HepG2 (cell line): ENCODE measurements around the gene AREL1. TPM values are rescaled to one million over a fixed set of nuclear protein-coding genes. Genes with fewer than 3 reads are reported as not detected.

ENCODE experiments used
- BCL6 ChIP-seq: IDR thresholded peaks from 2 replicates; pipeline ENCODE4 v1.6.1; 2016; ENCODE audit warnings: missing genetic modification reagents, missing compliant biosample characterization
- CEBPZ ChIP-seq: IDR thresholded peaks from 2 replicates; pipeline ENCODE4 v1.6.1; 2012; ENCODE audit warnings: low read length, improper control_type of control experiment
- FOSL2 ChIP-seq: sonication (generic); formaldehyde crosslinking; IDR thresholded peaks from 2 replicates; pipeline ENCODE4 v1.4.0; 2020; ENCODE audit warnings: missing genetic modification reagents
- FOXA3 ChIP-seq: IDR thresholded peaks from 2 replicates; pipeline ENCODE4 v1.6.1; 2016; ENCODE audit warnings: missing genetic modification reagents, missing compliant biosample characterization
- HIVEP1 ChIP-seq: sonication (generic); formaldehyde crosslinking; IDR thresholded peaks from 2 replicates; pipeline ENCODE4 v1.4.0; 2020; ENCODE audit warnings: mild to moderate bottlenecking, missing genetic modification reagents
- KAT2B ChIP-seq: fragments of 150-350 bp; IDR thresholded peaks from 2 replicates; pipeline ENCODE4 v1.6.1; 2014; ENCODE audit warnings: low read depth, low read length, borderline replicate concordance
- KMT2A ChIP-seq: sonication (generic); formaldehyde crosslinking; IDR thresholded peaks from 2 replicates; pipeline ENCODE4 v1.4.0; 2020; ENCODE audit warnings: missing genetic modification reagents
- KMT2B ChIP-seq: IDR thresholded peaks from 2 replicates; pipeline ENCODE4 v1.6.1; 2016; ENCODE audit warnings: missing genetic modification reagents, missing compliant biosample characterization
- NR2F6 ChIP-seq, 2 experiments: IDR thresholded peaks; 2 replicates each; pipeline ENCODE4 v1.6.1; 2016; ENCODE audit warnings: antibody characterized with exemption in 1 of 2, mild to moderate bottlenecking in 1 of 2
- POGZ ChIP-seq: sonication (generic); formaldehyde crosslinking; IDR thresholded peaks from 2 replicates; pipeline ENCODE4 v1.4.0; 2020; ENCODE audit warnings: mild to moderate bottlenecking, missing genetic modification reagents
- REST ChIP-seq, 2 experiments: IDR thresholded peaks; 2 replicates each; pipeline ENCODE4 v1.6.1; 2011 to 2012; ENCODE audit warnings: low read length in 2 of 2, borderline replicate concordance in 1 of 2, low read depth in 1 of 2, mild to moderate bottlenecking in 1 of 2, moderate library complexity in 1 of 2
- TFE3 ChIP-seq: IDR thresholded peaks from 2 replicates; pipeline ENCODE4 v1.6.1; 2016
- TGIF2 ChIP-seq: IDR thresholded peaks from 2 replicates; pipeline ENCODE4 v1.6.1; 2016; ENCODE audit warnings: control low read depth, missing compliant biosample characterization
- THAP11 ChIP-seq: IDR thresholded peaks from 2 replicates; pipeline ENCODE4 v1.6.1; 2016; ENCODE audit warnings: missing biosample characterization, missing genetic modification reagents
- TOPORS ChIP-seq: sonication (generic); formaldehyde crosslinking; IDR thresholded peaks from 2 replicates; pipeline ENCODE4 v1.8.0; 2023; ENCODE audit warnings: mild to moderate bottlenecking, missing genetic modification reagents
- ZBTB21 ChIP-seq: sonication (generic); formaldehyde crosslinking; IDR thresholded peaks from 2 replicates; pipeline ENCODE4 v1.4.0; 2020; ENCODE audit warnings: missing genetic modification reagents
- ZFX ChIP-seq: sonication (generic); formaldehyde crosslinking; IDR thresholded peaks from 2 replicates; pipeline ENCODE4 v1.4.0; 2020; ENCODE audit warnings: mild to moderate bottlenecking, low read depth, missing genetic modification reagents, moderate library complexity
- ZFY ChIP-seq: sonication (generic); formaldehyde crosslinking; IDR thresholded peaks from 2 replicates; pipeline ENCODE4 v1.4.0; 2020; ENCODE audit warnings: missing genetic modification reagents
- ZNF17 ChIP-seq: sonication (generic); formaldehyde crosslinking; IDR thresholded peaks from 2 replicates; pipeline ENCODE4 v1.5.0; 2020; ENCODE audit warnings: mild to moderate bottlenecking, missing genetic modification reagents
- ZNF20 ChIP-seq: sonication (generic); formaldehyde crosslinking; IDR thresholded peaks from 2 replicates; pipeline ENCODE4 v1.4.0; 2020; ENCODE audit warnings: mild to moderate bottlenecking, moderate library complexity, missing genetic modification reagents
- ZNF3 ChIP-seq: IDR thresholded peaks from 2 replicates; pipeline ENCODE4 v1.7.0; 2017; ENCODE audit warnings: inconsistent platforms
- ZNF441 ChIP-seq: sonication (generic); formaldehyde crosslinking; IDR thresholded peaks from 2 replicates; pipeline ENCODE4 v1.7.0; 2021; ENCODE audit warnings: missing genetic modification reagents, borderline replicate concordance
- polyA plus RNA-seq, 8 experiments: library from polyadenylated mRNA; depleted of rRNA in 3 of 8; stranded (reverse) in 7 of 8; unstranded in 1 of 8; fragments of >200 nt; fragmentation: Illumina TruSeq in 4 of 8; extraction: Trizol in 4 of 8; gene quantifications; 2 replicates each; pipeline versions ENCODE4 v1.2.1 to v1.2.3, GENCODE V29; 2011 to 2016; ENCODE audit warnings: low read depth in 4 of 8, missing spikeins in 1 of 8, mixed read lengths in 1 of 8; ENCODE audit not compliant: insufficient read depth in 1 of 8
- total RNA-seq, 5 experiments: library from RNA; depleted of rRNA; stranded (reverse); fragments of >200 nt; fragmentation: Illumina TruSeq; extraction: Trizol; gene quantifications; 2 replicates each; pipeline ENCODE4 v1.2.3, GENCODE V29; 2016; ENCODE audit warnings: low read depth in 1 of 5

The AREL1 gene
- total and polyA plus RNA-seq, 2 of the 13 experiments (the other 11 are each of a cell fraction or from before 2014, with no cell fraction given) = 21.3 to 25.4 TPM

GRCh38 chr14:74712499-74713394 is at the start of gene AREL1, which contains the start of gene FCF1 (continued):
- TF ChIP-seq KAT2B (no peak), TFE3 (CRISPR knock-in tag) (0 out of 2 replicates have a peak, but pooled peaks have one; percentile 33), HIVEP1 (CRISPR knock-in tag) (peak; percentile 70; the same call in 1 of the 2 replicates), ZFY (CRISPR knock-in tag) (peak; percentile 79), TOPORS (CRISPR knock-in tag) (0 out of 2 replicates have a peak, but pooled peaks have one; percentile 49), FOXA3 (CRISPR knock-in tag) (peak; percentile 51), CEBPZ (no peak), BCL6 (CRISPR knock-in tag) (peak; percentile 25; the same call in 1 of the 2 replicates), FOSL2 (CRISPR knock-in tag) (0 out of 2 replicates have a peak, but pooled peaks have one; percentile 24), TGIF2 (peak; percentile 89), ZNF3 (no peak), ZBTB21 (CRISPR knock-in tag) (peak; percentile 98), ZFX (CRISPR knock-in tag) (peak; percentile 74), ZNF20 (CRISPR knock-in tag) (no peak), ZNF441 (0 out of 2 replicates have a peak, but pooled peaks have one; percentile 18), REST (IDR thresholded peaks at IDR 0.05; ENCODE audit: borderline replicate concordance in 1 of 2, low read depth in 1 of 2, low read length in 2 of 2) (peak in 1 of 2 experiments; percentile 57; a peak in 1 of 4 replicates), KMT2B (peak; percentile 98), POGZ (CRISPR knock-in tag) (peak; percentile 82), THAP11 (CRISPR knock-in tag) (peak; percentile 96), ZNF17 (CRISPR knock-in tag) (no peak), NR2F6 (IDR thresholded peaks at IDR 0.05) (no peak), NR2F6 (CRISPR knock-in tag; IDR thresholded peaks at IDR 0.05) (peak; percentile 29; the same call in 1 of the 2 replicates), KMT2A (CRISPR knock-in tag) (peak; percentile 95)
